Sigmoid colon (tissue), 4 donors: ENCODE data around the gene KCTD11.

Experiments used
- EP300 ChIP-seq, 4 donors: sonication (generic); formaldehyde crosslinking; IDR thresholded peaks; one replicate each; pipeline ENCODE4 v1.6.1; 2017; ENCODE audit warnings: antibody characterized with exemption in 4 of 4
- POLR2A ChIP-seq, 2 donors: fragments of 450-650 bp; IDR thresholded peaks; one replicate each; pipeline ENCODE4 v1.6.1; 2016; ENCODE audit warnings: antibody characterized with exemption in 2 of 2, mild to moderate bottlenecking in 2 of 2, moderate library complexity in 2 of 2
- POLR2AphosphoS5 ChIP-seq, 4 donors: sonication (generic); formaldehyde crosslinking; IDR thresholded peaks; one replicate each; pipeline ENCODE4 v1.6.1; 2017; ENCODE audit warnings: antibody characterized with exemption in 4 of 4
- TF ChIP-seq, protein P1 (sequence below), 4 experiments: fragments of 450-650 bp in 3 of 4; fragments of 200-600 bp in 1 of 4; IDR thresholded peaks; one replicate each; pipeline ENCODE4 v1.5.1; 2016 to 2019; ENCODE audit warnings: antibody characterized with exemption in 4 of 4, mild to moderate bottlenecking in 3 of 4, moderate library complexity in 2 of 4

DNA sequence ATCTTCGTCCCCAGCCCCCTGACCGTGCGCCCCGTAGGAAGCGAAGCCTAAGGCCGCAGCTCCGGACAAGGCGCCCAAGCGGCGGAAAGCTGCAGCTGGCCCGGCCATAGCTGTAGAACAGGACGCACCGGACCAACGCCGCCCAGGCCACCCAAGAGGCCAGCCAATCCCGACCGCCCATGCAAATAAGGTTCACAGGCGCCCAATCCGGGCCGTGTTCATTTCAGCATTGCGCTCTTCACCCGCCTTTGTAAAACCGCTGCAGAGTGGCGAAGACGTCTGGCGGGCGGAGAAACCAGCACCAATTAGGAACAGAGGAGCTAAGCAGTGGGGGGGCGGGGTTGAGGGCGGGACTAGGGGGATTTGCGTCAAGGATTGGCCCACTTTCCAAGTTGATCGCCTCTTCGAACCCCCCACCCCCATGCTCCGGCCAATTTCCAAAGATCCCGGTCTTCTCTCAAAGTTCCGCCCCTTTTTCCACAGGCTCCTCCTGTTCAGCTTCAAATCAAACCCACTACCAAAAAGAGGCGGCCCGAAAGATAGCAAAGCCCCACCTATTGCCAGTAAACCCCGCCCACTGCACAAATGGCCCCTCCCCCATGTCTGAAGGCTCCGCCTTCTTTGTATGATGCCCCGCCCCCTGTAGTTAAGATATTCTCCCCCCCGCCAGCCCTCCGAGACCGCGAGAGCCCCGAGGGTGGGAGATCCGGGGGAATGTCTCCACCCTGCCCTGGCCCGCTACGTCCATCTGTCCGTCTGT, 52.2 kb downstream of the KCTD11 start, which contains the start of gene TMEM256:
- TF ChIP-seq, protein P1, sequence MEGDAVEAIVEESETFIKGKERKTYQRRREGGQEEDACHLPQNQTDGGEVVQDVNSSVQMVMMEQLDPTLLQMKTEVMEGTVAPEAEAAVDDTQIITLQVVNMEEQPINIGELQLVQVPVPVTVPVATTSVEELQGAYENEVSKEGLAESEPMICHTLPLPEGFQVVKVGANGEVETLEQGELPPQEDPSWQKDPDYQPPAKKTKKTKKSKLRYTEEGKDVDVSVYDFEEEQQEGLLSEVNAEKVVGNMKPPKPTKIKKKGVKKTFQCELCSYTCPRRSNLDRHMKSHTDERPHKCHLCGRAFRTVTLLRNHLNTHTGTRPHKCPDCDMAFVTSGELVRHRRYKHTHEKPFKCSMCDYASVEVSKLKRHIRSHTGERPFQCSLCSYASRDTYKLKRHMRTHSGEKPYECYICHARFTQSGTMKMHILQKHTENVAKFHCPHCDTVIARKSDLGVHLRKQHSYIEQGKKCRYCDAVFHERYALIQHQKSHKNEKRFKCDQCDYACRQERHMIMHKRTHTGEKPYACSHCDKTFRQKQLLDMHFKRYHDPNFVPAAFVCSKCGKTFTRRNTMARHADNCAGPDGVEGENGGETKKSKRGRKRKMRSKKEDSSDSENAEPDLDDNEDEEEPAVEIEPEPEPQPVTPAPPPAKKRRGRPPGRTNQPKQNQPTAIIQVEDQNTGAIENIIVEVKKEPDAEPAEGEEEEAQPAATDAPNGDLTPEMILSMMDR (IDR thresholded peaks at IDR 0.05), result no peak
- TF ChIP-seq POLR2AphosphoS5 (IDR thresholded peaks at IDR 0.05) (peak; percentile 98 to 99 (median 98)), POLR2A (IDR thresholded peaks at IDR 0.05) (peak; percentile 90 to 97), EP300 (IDR thresholded peaks at IDR 0.05) (no peak)
